Gastrocnemius medialis (tissue), 4 donors: ENCODE measurements around the gene POM121C. TPM values are rescaled to one million over a fixed set of nuclear protein-coding genes. Genes with fewer than 3 reads are reported as not detected.
"Not testable (repeated sequence)": the region's sequence is repeated elsewhere in the genome, so short reads cannot be mapped to it uniquely, and the experiment has no call there.

Source experiments
- ATAC-seq, 2 donors: fragments of 150-250 bp; one replicate each; pipeline ENCODE4 v1.9.1; 2016
- DNase-seq, 2 donors: peaks; one replicate each; pipeline ENCODE4 v3.0.0-alpha.2; 2019
- H3K27ac ChIP-seq, 4 donors: fragments of 200-600 bp; sonication (generic); 1 replicate in 1 of 4; 2 replicates in 3 of 4; pipeline ENCODE4 v1.5.1; 2016 to 2018; ENCODE audit warnings: mild to moderate bottlenecking in 2 of 4, moderate library complexity in 1 of 4
- H3K27me3 ChIP-seq, 3 donors: fragments of 200-600 bp; sonication (generic) in 2 of 3; 1 replicate in 1 of 3; 2 replicates in 2 of 3; pipeline versions ENCODE4 v1.5.1 to v1.6.0; 2016 to 2019; ENCODE audit warnings: mild to moderate bottlenecking in 1 of 3, moderate library complexity in 1 of 3
- H3K36me3 ChIP-seq, 2 donors: fragments of 200-600 bp; sonication (generic) in 1 of 2; one replicate each; pipeline ENCODE4 v1.5.1; 2017 to 2018
- H3K4me1 ChIP-seq, 2 donors: fragments of 200-600 bp; sonication (generic) in 1 of 2; one replicate each; pipeline ENCODE4 v1.5.1; 2016 to 2017; ENCODE audit warnings: mild to moderate bottlenecking in 2 of 2
- H3K4me3 ChIP-seq, 4 donors: fragments of 200-600 bp; sonication (generic) in 3 of 4; 1 replicate in 1 of 4; 2 replicates in 3 of 4; pipeline ENCODE4 v1.5.1; 2016 to 2019; ENCODE audit warnings: mild to moderate bottlenecking in 2 of 4
- H3K9me3 ChIP-seq, 3 donors: fragments of 200-600 bp; sonication (generic) in 2 of 3; 1 replicate in 1 of 3; 2 replicates in 2 of 3; pipeline ENCODE4 v1.5.1; 2016 to 2019
- POLR2A ChIP-seq, 2 donors: fragments of 450-650 bp; IDR thresholded peaks; one replicate each; pipeline ENCODE4 v1.6.1; 2017; ENCODE audit warnings: antibody characterized with exemption in 2 of 2, mild to moderate bottlenecking in 2 of 2, moderate library complexity in 2 of 2
- in situ Hi-C, 4 donors: fragments of 200-750 bp; cut with MboI; loops; one replicate each; pipeline versions ENCODE4 v1.15.0 to v1.8.0; 2017; ENCODE audit warnings: low sequenced_read_pairs in 4 of 4
- intact Hi-C: fragments of 100-400 bp; cut with DNase I; formaldehyde crosslinking; loops from one replicate; pipeline ENCODE4 v1.15.1; 2023; ENCODE audit warnings: low total_unique reads
- total RNA-seq, 4 donors: library from RNA; depleted of rRNA; stranded (reverse); fragments of >200 nt; gene quantifications; one replicate each; pipeline versions ENCODE4 v1.1.0 to v1.2.3, GENCODE V29; 2016
- TF ChIP-seq, protein P1 (sequence below), 5 experiments: fragments of 450-650 bp in 3 of 5; fragments of 200-600 bp in 2 of 5; sonication (generic) in 2 of 5; IDR thresholded peaks in 4 of 5; conservative IDR thresholded peaks in 1 of 5; 1 replicate in 4 of 5; 2 replicates in 1 of 5; pipeline ENCODE4 v1.5.1; 2016 to 2019; ENCODE audit warnings: antibody characterized with exemption in 5 of 5, mild to moderate bottlenecking in 3 of 5, moderate library complexity in 3 of 5

POM121C gene
- total RNA-seq = 1 to 10 TPM; 6.6 to 7.9 (median 7.4) TPM

DNA sequence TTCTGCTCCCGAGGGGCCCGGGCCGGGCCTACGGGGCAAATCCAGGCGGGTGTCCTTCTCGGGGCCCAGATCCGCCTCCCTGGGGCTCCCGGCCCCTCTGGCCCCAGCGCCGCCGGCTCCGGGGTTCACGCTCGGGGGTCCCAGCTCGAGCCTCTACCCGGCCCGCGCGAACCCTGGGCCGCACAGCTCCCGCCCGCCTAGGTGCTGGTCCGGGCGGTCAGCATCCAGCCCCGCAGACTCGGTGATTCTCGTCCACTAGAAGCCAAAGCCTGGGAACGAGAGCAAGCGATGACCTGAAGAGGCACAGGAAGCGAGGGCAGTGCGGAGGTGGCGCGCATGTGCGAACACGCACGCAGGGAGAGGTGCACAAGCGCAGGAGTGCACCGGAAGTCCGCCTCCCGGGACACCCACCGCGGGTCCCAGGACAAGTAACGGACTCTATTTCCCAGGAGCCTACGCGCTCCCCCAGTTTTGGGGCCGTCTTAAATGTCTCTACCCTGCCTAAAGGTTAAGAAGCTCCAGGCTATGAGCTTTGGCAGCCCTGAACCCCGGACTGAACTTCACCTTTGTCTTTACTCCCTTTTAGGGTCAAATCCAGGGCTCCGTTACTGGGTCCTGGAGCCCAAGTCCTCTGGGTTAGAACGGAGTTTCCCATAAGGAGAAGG, at the start of gene POM121C:
TSS of gene POM121C (minus strand) at position 321 of the 665 bp plus-strand sequence. CDS start 44,803 bp downstream, outside the sequence.
- in situ Hi-C loops, H3K9me3 ChIP-seq, H3K36me3 ChIP-seq, H3K27me3 ChIP-seq, H3K4me1 ChIP-seq, intact Hi-C loops: not testable (repeated sequence)
- peak; percentile 38 to 72 for TF ChIP-seq POLR2A (IDR thresholded peaks at IDR 0.05)
- Histone ChIP-seq H3K27ac (peak within 1 kb of the TSS; percentile 88 to 95 (median 90)), H3K4me3 (peak within 1 kb of the TSS; percentile 66 to 98 (median 84))
- ATAC-seq (peak; percentile 100), DNase-seq (peak; percentile 94 to 95)

DNA sequence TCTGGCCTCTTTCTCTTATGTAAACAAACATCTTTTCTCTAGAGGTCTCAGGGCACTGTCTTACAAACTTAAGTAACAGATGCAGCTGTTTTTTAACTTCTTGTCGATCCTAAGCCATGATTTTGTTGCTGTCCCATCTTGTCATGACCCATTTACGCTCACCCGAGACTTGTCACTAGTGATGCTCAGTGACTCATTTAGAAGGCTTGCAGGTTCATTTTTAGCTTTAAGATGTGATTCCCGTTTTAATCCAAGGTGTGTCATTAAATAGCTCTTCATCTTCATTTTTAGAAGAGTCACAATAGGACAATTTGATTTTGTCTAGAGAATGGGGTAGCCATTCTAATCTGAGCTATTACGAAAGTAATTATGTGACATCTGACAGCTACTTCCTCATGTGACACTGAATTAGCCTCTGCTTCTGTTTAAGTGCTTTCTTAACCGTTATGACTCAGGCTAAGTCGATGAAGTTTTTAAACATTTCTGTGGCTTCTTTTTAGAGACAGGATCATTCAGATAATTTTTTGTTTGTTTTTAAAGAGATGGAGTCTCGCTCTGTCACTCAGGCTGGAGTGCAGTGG, 48.7 kb upstream of the POM121C start:
- Histone ChIP-seq H3K4me1 (peaks cover 6 to 7% of the 10 kb centered on the region in 2 donors), H3K27ac (no peak overlapping the region), H3K27me3 (no peaks in the 10 kb centered on the region), H3K4me3 (no peak overlapping the region), H3K9me3 (no peaks in the 10 kb centered on the region), H3K36me3 (peaks cover 0 to 28% of the 10 kb centered on the region in 2 donors)
- TF ChIP-seq POLR2A (IDR thresholded peaks at IDR 0.05) = no peak
- TF ChIP-seq, protein P1, sequence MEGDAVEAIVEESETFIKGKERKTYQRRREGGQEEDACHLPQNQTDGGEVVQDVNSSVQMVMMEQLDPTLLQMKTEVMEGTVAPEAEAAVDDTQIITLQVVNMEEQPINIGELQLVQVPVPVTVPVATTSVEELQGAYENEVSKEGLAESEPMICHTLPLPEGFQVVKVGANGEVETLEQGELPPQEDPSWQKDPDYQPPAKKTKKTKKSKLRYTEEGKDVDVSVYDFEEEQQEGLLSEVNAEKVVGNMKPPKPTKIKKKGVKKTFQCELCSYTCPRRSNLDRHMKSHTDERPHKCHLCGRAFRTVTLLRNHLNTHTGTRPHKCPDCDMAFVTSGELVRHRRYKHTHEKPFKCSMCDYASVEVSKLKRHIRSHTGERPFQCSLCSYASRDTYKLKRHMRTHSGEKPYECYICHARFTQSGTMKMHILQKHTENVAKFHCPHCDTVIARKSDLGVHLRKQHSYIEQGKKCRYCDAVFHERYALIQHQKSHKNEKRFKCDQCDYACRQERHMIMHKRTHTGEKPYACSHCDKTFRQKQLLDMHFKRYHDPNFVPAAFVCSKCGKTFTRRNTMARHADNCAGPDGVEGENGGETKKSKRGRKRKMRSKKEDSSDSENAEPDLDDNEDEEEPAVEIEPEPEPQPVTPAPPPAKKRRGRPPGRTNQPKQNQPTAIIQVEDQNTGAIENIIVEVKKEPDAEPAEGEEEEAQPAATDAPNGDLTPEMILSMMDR (IDR thresholded peaks at IDR 0.05 in 4 of 5, conservative IDR thresholded peaks at IDR 0.05 in 1 of 5) = no peak
- intact Hi-C loops (loop anchor here (5.0 kb wide), 1 partner anchor 102 kb away; no protein-coding TSS in a partner anchor), in situ Hi-C loops (no loop called here)
- DNase-seq = no peak
- no peak for ATAC-seq

DNA sequence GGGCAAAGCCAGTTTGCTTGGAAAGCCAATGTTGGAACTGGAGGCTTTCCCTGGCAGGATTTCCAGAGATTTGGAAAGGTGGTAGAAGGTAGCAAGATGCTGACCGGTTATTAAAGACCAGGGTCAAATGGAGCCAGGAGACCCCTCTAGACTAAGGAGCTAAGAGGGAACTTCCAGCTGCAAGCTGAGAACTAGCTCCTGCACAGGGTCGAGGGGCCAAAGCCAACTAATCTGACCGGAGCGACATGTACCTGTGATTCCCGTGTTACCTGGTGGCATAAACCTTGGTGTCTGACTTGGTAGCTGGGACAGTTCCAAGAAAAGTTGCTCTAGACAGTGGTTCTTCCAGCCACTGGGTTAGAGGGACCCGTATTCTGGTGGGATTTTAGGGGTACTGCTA, 47.8 kb upstream of the POM121C start:
- no peak overlapping the region for H3K4me3 ChIP-seq
- ATAC-seq = no peak
- H3K27ac ChIP-seq = no peak overlapping the region
- peaks cover 0 to 19% of the 10 kb centered on the region in 2 donors for H3K36me3 ChIP-seq
- H3K27me3 ChIP-seq = no peaks in the 10 kb centered on the region
- no peaks in the 10 kb centered on the region for H3K9me3 ChIP-seq
- in situ Hi-C loops (no loop called here), intact Hi-C loops (loop anchor here (5.0 kb wide), 1 partner anchor 103 kb away; no protein-coding TSS in a partner anchor)
- no peak for DNase-seq
- peaks cover 6 to 7% of the 10 kb centered on the region in 2 donors for H3K4me1 ChIP-seq
- TF ChIP-seq POLR2A (IDR thresholded peaks at IDR 0.05) = no peak
- TF ChIP-seq, protein P1 (IDR thresholded peaks at IDR 0.05 in 4 of 5, conservative IDR thresholded peaks at IDR 0.05 in 1 of 5) = no peak

DNA sequence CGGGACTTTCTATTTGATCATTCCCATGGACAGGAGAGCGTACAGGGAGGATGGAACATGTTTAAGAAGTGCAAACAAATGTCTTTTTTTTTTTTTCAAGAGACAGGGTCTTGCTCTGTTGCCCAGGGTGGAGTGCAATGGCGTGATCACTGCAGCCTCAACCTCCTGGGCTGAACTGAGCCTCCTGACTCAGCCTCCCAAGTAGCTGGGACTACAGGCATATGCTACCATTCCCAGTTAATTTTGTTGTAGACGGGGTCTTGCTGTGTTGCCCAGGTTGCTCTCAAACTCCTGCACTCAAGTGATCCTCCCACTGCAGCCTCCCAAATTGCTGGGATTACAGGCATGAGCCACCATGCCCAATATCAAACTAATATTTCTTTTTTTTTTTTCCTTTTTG, 46.5 kb upstream of the POM121C start:
- H3K4me1 ChIP-seq = peaks cover 9 to 12% of the 10 kb centered on the region in 2 donors
- peaks cover 0 to 10% of the 10 kb centered on the region in 2 donors for H3K36me3 ChIP-seq
- no peak overlapping the region for H3K4me3 ChIP-seq
- H3K27ac ChIP-seq = no peak overlapping the region
- no peak for ATAC-seq
- intact Hi-C loops (loop anchor here (5.0 kb wide), 1 partner anchor 105 kb away; no protein-coding TSS in a partner anchor), in situ Hi-C loops (no loop called here)
- no peaks in the 10 kb centered on the region for H3K9me3 ChIP-seq
- TF ChIP-seq, protein P1 (IDR thresholded peaks at IDR 0.05 in 4 of 5, conservative IDR thresholded peaks at IDR 0.05 in 1 of 5) = no peak
- TF ChIP-seq POLR2A (IDR thresholded peaks at IDR 0.05) = no peak
- no peak for DNase-seq
- H3K27me3 ChIP-seq = no peaks in the 10 kb centered on the region

DNA sequence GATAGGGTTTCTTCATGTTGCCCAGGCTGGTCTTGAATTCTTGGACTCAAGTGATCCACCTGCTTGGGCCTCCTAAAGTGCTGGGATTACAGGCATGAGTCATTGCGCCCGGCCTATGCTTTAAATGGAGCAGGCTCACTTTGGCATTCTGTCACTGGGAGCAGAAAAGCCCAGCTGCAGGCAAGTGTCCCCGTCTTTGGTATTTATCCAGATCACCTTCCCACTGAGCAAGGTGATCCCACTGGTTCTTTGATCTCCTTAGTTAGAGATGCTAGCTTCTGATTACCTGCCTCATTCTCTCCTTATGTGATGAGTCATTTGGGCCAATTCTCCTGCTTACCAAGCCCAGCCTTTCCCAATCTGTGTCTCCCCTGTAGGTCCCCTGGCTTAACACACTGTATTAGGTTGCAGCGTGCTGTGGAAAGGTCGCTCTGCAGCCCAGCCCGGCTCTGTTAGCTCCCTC, 45.3 kb upstream of the POM121C start:
- Histone ChIP-seq H3K36me3 (no peaks in the 10 kb centered on the region), H3K27me3 (no peaks in the 10 kb centered on the region), H3K9me3 (no peaks in the 10 kb centered on the region), H3K27ac (peak overlapping the region; percentile 67 to 79 (median 72)), H3K4me3 (no peak overlapping the region), H3K4me1 (peaks cover 19 to 20% of the 10 kb centered on the region in 2 donors)
- peak; percentile 46 to 86 for DNase-seq
- intact Hi-C loops (loop anchor here (5.0 kb wide), 1 partner anchor 106 kb away; no protein-coding TSS in a partner anchor), in situ Hi-C loops (no loop called here)
- ATAC-seq = peak; percentile 43 to 79
- no peak for TF ChIP-seq POLR2A (IDR thresholded peaks at IDR 0.05)
- TF ChIP-seq, protein P1 (IDR thresholded peaks at IDR 0.05 in 4 of 5, conservative IDR thresholded peaks at IDR 0.05 in 1 of 5) = no peak

DNA sequence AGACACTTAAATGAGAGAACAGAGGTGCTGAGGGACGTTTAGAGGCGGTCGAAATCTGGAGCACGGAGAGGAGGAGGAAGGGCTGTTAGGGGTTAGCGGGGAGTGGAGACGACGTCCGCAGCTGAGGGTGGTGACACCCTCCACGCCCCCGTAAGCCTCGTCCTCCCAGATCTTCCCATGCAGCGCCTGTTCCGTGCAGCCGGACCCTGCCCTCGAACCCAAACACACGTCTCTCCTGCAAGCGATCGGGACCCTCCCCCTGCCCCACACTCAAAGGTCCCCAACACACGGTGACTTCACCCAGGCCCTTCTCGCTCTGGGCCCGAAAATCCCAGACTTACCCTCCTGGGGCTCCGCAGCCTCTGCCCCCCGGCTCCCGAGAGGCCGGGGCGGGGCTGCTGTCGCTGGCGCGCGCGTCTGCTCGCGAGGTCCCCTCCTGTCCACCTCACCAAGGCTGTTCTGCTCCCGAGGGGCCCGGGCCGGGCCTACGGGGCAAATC, 41.2 kb upstream of the POM121C start:
- Histone ChIP-seq H3K4me3 (peak overlapping the region; percentile 71 to 90 (median 88)), H3K4me1 (peaks cover 21 to 25% of the 10 kb centered on the region in 2 donors), H3K36me3 (peaks cover 0 to 24% of the 10 kb centered on the region in 2 donors), H3K27ac (peak overlapping the region; percentile 86 to 92 (median 87))
- in situ Hi-C loops, ATAC-seq, H3K27me3 ChIP-seq, intact Hi-C loops, DNase-seq, H3K9me3 ChIP-seq: not testable (repeated sequence)

DNA sequence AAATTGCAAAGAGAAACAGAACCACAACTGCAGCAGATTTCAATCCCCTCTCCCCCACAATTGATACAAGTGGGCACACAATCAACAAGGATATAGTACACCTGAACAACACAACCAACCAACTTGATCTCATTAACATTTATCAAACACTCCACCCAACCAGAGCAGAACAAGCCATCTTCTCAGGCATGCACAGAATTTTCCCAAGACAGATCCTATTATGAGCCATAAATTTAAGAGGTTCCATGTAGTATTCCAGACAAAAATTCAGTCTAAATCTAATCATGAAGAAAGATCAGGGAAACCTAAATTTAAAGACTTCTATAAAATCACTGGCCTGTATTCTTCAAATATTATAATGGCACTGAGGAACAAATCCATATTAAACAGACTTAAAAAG, 35.6 kb upstream of the POM121C start:
- in situ Hi-C loops, ATAC-seq, intact Hi-C loops, DNase-seq, H3K9me3 ChIP-seq, H3K27me3 ChIP-seq, H3K27ac ChIP-seq, H3K4me3 ChIP-seq: not testable (repeated sequence)
- Histone ChIP-seq H3K4me1 (peaks cover 4 to 10% of the 10 kb centered on the region in 2 donors), H3K36me3 (peaks cover 0 to 24% of the 10 kb centered on the region in 2 donors)
